ENCODE data around the gene BEST2.

GRCh38 chr19:12721656-12722565 lies 29.7 kb upstream of the BEST2 start:
- TF ChIP-seq CTCF (conservative IDR thresholded peaks at IDR 0.05) (no peak), ZFX (IDR thresholded peaks at IDR 0.05) (peak; percentile 72; the same call in 1 of the 2 replicates)
